ENCODE measurements around the gene TECR. TPM values are rescaled to one million over a fixed set of nuclear protein-coding genes. Genes with fewer than 3 reads are reported as not detected.
A peak's percentile ranks its signal among the peaks of the same experiment; 100 is the strongest.

TECR gene
- total and polyA plus RNA-seq, 2 of the 13 experiments (the other 11 are each of a cell fraction or from before 2014, with no cell fraction given) = 54.9 to 121 TPM

GRCh38 chr19:14519860-14520407, 9.5 kb upstream of the TECR start (continued):
- TF ChIP-seq ZBTB49 (CRISPR knock-in tag; IDR thresholded peaks at IDR 0.05; ENCODE audit: borderline replicate concordance) = no peak
- no peak; the same call in 1 of the 2 replicates for TF ChIP-seq NCOR1 (IDR thresholded peaks at IDR 0.05; ENCODE audit: borderline replicate concordance, low read length)
- TF ChIP-seq AKNA (CRISPR knock-in tag; IDR thresholded peaks at IDR 0.05; ENCODE audit: borderline replicate concordance) = no peak
- no peak for TF ChIP-seq CREBL2 (CRISPR knock-in tag; IDR thresholded peaks at IDR 0.05; ENCODE audit: borderline replicate concordance)
- peak; percentile 15; the same call in 1 of the 2 replicates for TF ChIP-seq ZNF24 (IDR thresholded peaks at IDR 0.05)
- TF ChIP-seq GZF1 (CRISPR knock-in tag; IDR thresholded peaks at IDR 0.05) = no peak
- TF ChIP-seq GATAD2A (CRISPR knock-in tag; IDR thresholded peaks at IDR 0.05) = peak; percentile 90
- no peak for TF ChIP-seq ZNF383 (CRISPR knock-in tag; IDR thresholded peaks at IDR 0.05; ENCODE audit: borderline replicate concordance)
- no peak for TF ChIP-seq XRCC5 (optimal IDR thresholded peaks at IDR 0.05; ENCODE audit: low read length)
- TF ChIP-seq ZNF746 (CRISPR knock-in tag; IDR thresholded peaks at IDR 0.05) = no peak
- TF ChIP-seq CREB1 (IDR thresholded peaks at IDR 0.05) = no peak; the same call in 1 of the 2 replicates
- peak; percentile 39 for TF ChIP-seq CREB1 (CRISPR knock-in tag; IDR thresholded peaks at IDR 0.05)
- no peak for TF ChIP-seq SMARCC2 (IDR thresholded peaks at IDR 0.05)
- TF ChIP-seq FOXJ3 (CRISPR knock-in tag; IDR thresholded peaks at IDR 0.05; ENCODE audit: borderline replicate concordance) = 0 out of 2 replicates have a peak, but pooled peaks have one; percentile 7
- peak; percentile 39; the same call in 1 of the 2 replicates for TF ChIP-seq TEF (CRISPR knock-in tag; IDR thresholded peaks at IDR 0.05)
- TF ChIP-seq YEATS2 (CRISPR knock-in tag; IDR thresholded peaks at IDR 0.05; ENCODE audit: borderline replicate concordance) = peak; percentile 63; the same call in 1 of the 2 replicates
- TF ChIP-seq ZNF124 (CRISPR knock-in tag; IDR thresholded peaks at IDR 0.05) = no peak; the same call in 1 of the 2 replicates
- no peak for TF ChIP-seq DDIT3 (CRISPR knock-in tag; IDR thresholded peaks at IDR 0.05)
- TF ChIP-seq ZNF567 (CRISPR knock-in tag; IDR thresholded peaks at IDR 0.05; ENCODE audit: borderline replicate concordance) = no peak
- no peak for TF ChIP-seq ZEB1 (IDR thresholded peaks at IDR 0.05; ENCODE audit: insufficient replicate concordance, low read depth)
- no peak for TF ChIP-seq PBX2 (CRISPR knock-in tag; IDR thresholded peaks at IDR 0.05)
- TF ChIP-seq NR2F2 (IDR thresholded peaks at IDR 0.05; ENCODE audit: borderline replicate concordance, low read depth) = 0 out of 2 replicates have a peak, but pooled peaks have one; percentile 40
